Mesenchymal stem cell (in vitro differentiated cells and primary cell): ENCODE results near the gene XRN1.
A peak's percentile ranks its signal among the peaks of the same experiment; 100 is the strongest.

Experiments used
- DNase-seq: peaks from one replicate; pipeline ENCODE4 v3.0.0-alpha.2; 2013
- H2AFZ ChIP-seq: one replicate; pipeline ENCODE4 v1.6.1; 2013; ENCODE audit warnings: low read depth, mild to moderate bottlenecking, control low read depth, inconsistent platforms, low read length, moderate library complexity
- H2AK5ac ChIP-seq: 2 replicates; pipeline ENCODE4 v1.6.1; 2013; ENCODE audit warnings: low read length, moderate library complexity, mild to moderate bottlenecking, inconsistent platforms; ENCODE audit not compliant: severe bottlenecking
- H2BK120ac ChIP-seq: one replicate; pipeline ENCODE4 v1.6.1; 2013; ENCODE audit warnings: low read depth, mild to moderate bottlenecking, inconsistent platforms, low read length, moderate library complexity
- H2BK12ac ChIP-seq, 2 experiments: one replicate each; pipeline ENCODE4 v1.6.1; 2013; ENCODE audit warnings: inconsistent platforms in 2 of 2, low read length in 2 of 2, mild to moderate bottlenecking in 2 of 2, moderate library complexity in 2 of 2, control low read depth in 1 of 2
- H2BK15ac ChIP-seq: one replicate; pipeline ENCODE4 v1.6.1; 2013; ENCODE audit warnings: mild to moderate bottlenecking, low read depth, inconsistent platforms; ENCODE audit not compliant: poor library complexity, severe bottlenecking
- H2BK5ac ChIP-seq: 2 replicates; pipeline ENCODE4 v1.6.1; 2013; ENCODE audit warnings: low read depth, mild to moderate bottlenecking, low read length, control low read depth, inconsistent platforms; ENCODE audit not compliant: poor library complexity, severe bottlenecking
- H3K14ac ChIP-seq, 2 experiments: one replicate each; pipeline ENCODE4 v1.6.1; 2013; ENCODE audit warnings: inconsistent platforms in 2 of 2, low read length in 2 of 2, control low read depth in 1 of 2, mild to moderate bottlenecking in 1 of 2, moderate library complexity in 1 of 2
- H3K18ac ChIP-seq, 2 experiments: one replicate each; pipeline ENCODE4 v1.6.1; 2013; ENCODE audit warnings: inconsistent platforms in 2 of 2, low read length in 2 of 2, control low read depth in 1 of 2, low read depth in 1 of 2, mild to moderate bottlenecking in 1 of 2
- H3K23ac ChIP-seq, 2 experiments: one replicate each; pipeline ENCODE4 v1.6.1; 2013; ENCODE audit warnings: inconsistent platforms in 2 of 2, low read length in 2 of 2, mild to moderate bottlenecking in 2 of 2, moderate library complexity in 2 of 2, control low read depth in 1 of 2
- H3K27ac ChIP-seq: 2 replicates; pipeline ENCODE4 v1.5.1; 2013; ENCODE audit warnings: mild to moderate bottlenecking, moderate library complexity, low read length, control low read depth, inconsistent platforms; ENCODE audit not compliant: poor library complexity, severe bottlenecking
- H3K27me3 ChIP-seq, 2 experiments: 2 replicates each; pipeline versions ENCODE4 v1.6.1 to v1.7.0; 2013; ENCODE audit warnings: low read length in 2 of 2, mild to moderate bottlenecking in 2 of 2, moderate library complexity in 2 of 2, control low read depth in 1 of 2, inconsistent platforms in 1 of 2; ENCODE audit not compliant: control insufficient read depth in 1 of 2, insufficient read depth in 1 of 2
- H3K36me3 ChIP-seq, 2 experiments: 2 replicates each; pipeline versions ENCODE4 v1.6.1 to v1.7.0; 2013; ENCODE audit warnings: low read length in 2 of 2, control low read depth in 1 of 2, inconsistent platforms in 1 of 2, low read depth in 1 of 2, mild to moderate bottlenecking in 1 of 2; ENCODE audit not compliant: insufficient read depth in 2 of 2, control insufficient read depth in 1 of 2
- H3K4ac ChIP-seq, 2 experiments: one replicate each; pipeline ENCODE4 v1.6.1; 2013; ENCODE audit warnings: inconsistent platforms in 2 of 2, low read length in 2 of 2, mild to moderate bottlenecking in 2 of 2, moderate library complexity in 2 of 2, control low read depth in 1 of 2, low read depth in 1 of 2
- H3K4me1 ChIP-seq: 2 replicates; pipeline ENCODE4 v1.6.1; 2013; ENCODE audit warnings: low read depth, low read length, control low read depth; ENCODE audit not compliant: control insufficient read depth, insufficient read depth
- H3K4me2 ChIP-seq: 2 replicates; pipeline ENCODE4 v1.6.1; 2013; ENCODE audit warnings: low read length, mild to moderate bottlenecking, inconsistent platforms; ENCODE audit not compliant: poor library complexity, severe bottlenecking
- H3K4me3 ChIP-seq, 2 experiments: 2 replicates each; pipeline versions ENCODE4 v1.5.1 to v1.7.0; 2013; ENCODE audit warnings: low read length in 2 of 2, mild to moderate bottlenecking in 2 of 2, control low read depth in 1 of 2, low read depth in 1 of 2; ENCODE audit not compliant: insufficient read depth in 1 of 2
- H3K79me1 ChIP-seq: replicated peaks from 2 replicates; pipeline ENCODE4 v1.6.1; 2013; ENCODE audit warnings: mild to moderate bottlenecking, control low read depth, low read length, inconsistent platforms; ENCODE audit not compliant: poor library complexity, severe bottlenecking
- H3K9ac ChIP-seq: 2 replicates; pipeline ENCODE4 v1.7.0; 2013; ENCODE audit warnings: mild to moderate bottlenecking, low read length, moderate library complexity
- H3K9me3 ChIP-seq: 2 replicates; pipeline ENCODE4 v1.7.0; 2013; ENCODE audit warnings: mild to moderate bottlenecking, low read length; ENCODE audit not compliant: control insufficient read depth
- H4K8ac ChIP-seq: one replicate; pipeline ENCODE4 v1.6.1; 2013; ENCODE audit warnings: inconsistent platforms, mild to moderate bottlenecking, low read length, moderate library complexity
- H4K91ac ChIP-seq: one replicate; pipeline ENCODE4 v1.6.1; 2013; ENCODE audit warnings: mild to moderate bottlenecking, low read length, inconsistent platforms
- WGBS: methylation state at CpG from one replicate; pipeline ENCODE4 v1.1.7; 2013; ENCODE audit warnings: mixed read lengths; 5-methylcytosine and 5-hydroxymethylcytosine counted together

The XRN1 gene

DNA sequence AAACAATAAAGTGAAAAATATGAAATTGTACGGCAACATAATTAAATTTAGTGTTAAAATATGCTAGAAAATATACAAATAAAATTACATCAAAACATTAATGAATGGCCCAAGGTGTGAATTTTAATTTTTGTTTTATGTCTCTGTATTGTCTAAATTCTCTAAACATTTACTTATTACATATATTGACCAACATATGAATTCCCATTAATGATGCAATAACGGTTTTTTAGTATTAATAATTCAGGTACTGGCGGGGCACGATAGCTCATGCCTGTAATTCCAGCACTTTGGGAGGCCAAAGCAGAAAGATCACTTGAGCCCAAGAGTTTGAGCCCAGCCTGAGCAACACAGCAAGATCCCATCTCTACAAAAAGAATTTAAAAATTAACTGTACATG lies 20.6 kb upstream of the XRN1 start:
- no peaks in the 10 kb centered on the region for H3K4me1 ChIP-seq

GRCh38 chr3:142467768-142468167 lies 19.9 kb upstream of the XRN1 start:
- Histone ChIP-seq H3K4me3 (no peak overlapping the region), H3K4me2 (no peak overlapping the region), H3K36me3 (peaks cover 3 to 26% of the 10 kb centered on the region in 2 experiments), H3K14ac (no peak overlapping the region), H3K23ac (no peak overlapping the region), H3K18ac (no peak overlapping the region), H4K91ac (no peak overlapping the region), H2BK5ac (no peak overlapping the region), H2AK5ac (no peak overlapping the region), H3K4ac (no peak overlapping the region), H3K27ac (no peak overlapping the region), H3K27me3 (no peaks in the 10 kb centered on the region), H2BK15ac (no peak overlapping the region), H4K8ac (no peak overlapping the region), H2BK120ac (no peak overlapping the region), H2AFZ (no peak overlapping the region), H2BK12ac (no peak overlapping the region), H3K79me1 (no peaks in the 10 kb centered on the region), H3K9me3 (no peaks in the 10 kb centered on the region), H3K4me1 (no peaks in the 10 kb centered on the region), H3K9ac (no peak overlapping the region)
- WGBS: 84% methylated on average over 2 of the region's 3 CpGs
- no peak for DNase-seq

More for the DNA sequence above, 20.6 kb upstream of the XRN1 start:
- H3K18ac ChIP-seq: no peak overlapping the region
- no peak overlapping the region for H3K27ac ChIP-seq
- no peak overlapping the region for H2BK5ac ChIP-seq
- no peak overlapping the region for H3K4ac ChIP-seq
- no peak overlapping the region for H3K23ac ChIP-seq
- no peaks in the 10 kb centered on the region for H3K27me3 ChIP-seq
- no peak overlapping the region for H3K14ac ChIP-seq
- no peak overlapping the region for H4K8ac ChIP-seq
- no peak overlapping the region for H3K4me2 ChIP-seq
- H3K4me3 ChIP-seq: no peak overlapping the region
- 98% methylated on average over 3 of the region's 4 CpGs for WGBS
- H2AK5ac ChIP-seq: no peak overlapping the region
- no peaks in the 10 kb centered on the region for H3K79me1 ChIP-seq
- H2BK15ac ChIP-seq: no peak overlapping the region
- peaks cover 4 to 33% of the 10 kb centered on the region in 2 experiments for H3K36me3 ChIP-seq
- no peak overlapping the region for H4K91ac ChIP-seq
- H2BK12ac ChIP-seq: no peak overlapping the region
- no peak overlapping the region for H3K9ac ChIP-seq
- H3K9me3 ChIP-seq: peaks cover 7% of the 10 kb centered on the region
- H2AFZ ChIP-seq: no peak overlapping the region
- H2BK120ac ChIP-seq: no peak overlapping the region
- no peak for DNase-seq

- H3K23ac ChIP-seq: no peak overlapping the region
- no peaks in the 10 kb centered on the region for H3K4me1 ChIP-seq
- no peak overlapping the region for H3K4me3 ChIP-seq
- no peak overlapping the region for H3K14ac ChIP-seq
- no peak overlapping the region for H3K4me2 ChIP-seq
- no peak overlapping the region for H2BK12ac ChIP-seq
- H3K4ac ChIP-seq: no peak overlapping the region
- no peak overlapping the region for H2BK5ac ChIP-seq
- H3K9ac ChIP-seq: no peak overlapping the region
- no peak overlapping the region for H2BK120ac ChIP-seq
- H3K18ac ChIP-seq: no peak overlapping the region
- H3K79me1 ChIP-seq: no peaks in the 10 kb centered on the region
- H2BK15ac ChIP-seq: no peak overlapping the region
- H2AK5ac ChIP-seq: no peak overlapping the region
- no peak overlapping the region for H2AFZ ChIP-seq
- H3K36me3 ChIP-seq: peaks cover 4 to 59% of the 10 kb centered on the region in 2 experiments
- H3K27me3 ChIP-seq: no peaks in the 10 kb centered on the region
- no peak overlapping the region for H4K91ac ChIP-seq
- DNase-seq: no peak
- no peak overlapping the region for H3K27ac ChIP-seq
- WGBS: 87% methylated on average over 3 of the region's 3 CpGs
- no peaks in the 10 kb centered on the region for H3K9me3 ChIP-seq
- H4K8ac ChIP-seq: no peak overlapping the region
Observed at GRCh38 chr3:142460689-142461088, 12.9 kb upstream of the XRN1 start.

GRCh38 chr3:142459929-142460328 lies 12.1 kb upstream of the XRN1 start:
- no peak overlapping the region for H2BK5ac ChIP-seq
- H3K18ac ChIP-seq: no peak overlapping the region
- H3K23ac ChIP-seq: no peak overlapping the region
- no peak overlapping the region for H3K4ac ChIP-seq
- no peak overlapping the region for H2BK15ac ChIP-seq
- H2AFZ ChIP-seq: no peak overlapping the region
- H3K36me3 ChIP-seq: peaks cover 4 to 59% of the 10 kb centered on the region in 2 experiments
- H3K9me3 ChIP-seq: no peaks in the 10 kb centered on the region
- H4K91ac ChIP-seq: no peak overlapping the region
- H3K9ac ChIP-seq: no peak overlapping the region
- no peaks in the 10 kb centered on the region for H3K79me1 ChIP-seq
- H4K8ac ChIP-seq: no peak overlapping the region
- no peaks in the 10 kb centered on the region for H3K27me3 ChIP-seq
- no peak overlapping the region for H3K14ac ChIP-seq
- DNase-seq: peak; percentile 20
- no peak overlapping the region for H2BK120ac ChIP-seq
- H3K4me1 ChIP-seq: no peaks in the 10 kb centered on the region
- no peak overlapping the region for H3K4me2 ChIP-seq
- no peak overlapping the region for H2BK12ac ChIP-seq
- H3K4me3 ChIP-seq: no peak overlapping the region
- H2AK5ac ChIP-seq: no peak overlapping the region
- no peak overlapping the region for H3K27ac ChIP-seq
- WGBS: no CpG with 5 or more reads among the region's 2 CpGs
